ENCODE results near the gene ESRRG.

ESRRG gene

DNA sequence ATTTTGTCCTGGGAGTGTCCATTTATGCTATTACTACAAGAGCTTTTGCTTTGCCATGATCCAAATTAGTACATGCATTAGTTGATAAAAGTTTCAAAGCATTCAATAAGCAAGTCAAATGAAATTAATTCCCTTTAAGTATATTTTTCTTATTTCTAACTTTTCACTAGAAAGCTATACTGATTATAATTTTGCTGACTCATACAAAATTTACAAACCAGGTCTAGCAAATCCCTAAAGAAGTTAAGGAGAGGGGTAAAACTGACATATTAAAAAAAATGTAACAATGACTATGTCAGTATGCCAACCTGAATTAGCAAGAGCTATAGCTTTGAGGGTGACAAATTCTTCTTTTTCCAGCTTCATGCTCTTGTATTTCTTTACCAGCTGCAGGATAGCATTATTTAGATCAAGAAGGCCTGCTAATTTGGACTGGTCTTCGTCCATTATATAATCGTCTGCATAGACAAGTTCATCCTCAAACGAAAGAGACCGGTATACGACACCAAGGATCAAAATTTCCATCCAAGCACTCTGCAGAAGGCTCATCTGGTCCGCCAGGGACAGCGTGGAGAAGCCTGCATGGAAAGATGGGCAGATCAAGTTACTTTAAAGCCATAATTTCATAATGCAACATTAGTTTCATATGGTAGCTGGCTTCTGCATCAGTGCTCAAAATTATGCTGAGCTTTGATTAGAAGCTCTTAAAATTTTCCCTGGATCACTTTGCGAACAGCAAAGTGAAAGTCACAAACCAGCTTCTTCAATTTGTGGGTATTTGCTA is 204.2 kb downstream of the ESRRG start:
- TF ChIP-seq, protein P1, sequence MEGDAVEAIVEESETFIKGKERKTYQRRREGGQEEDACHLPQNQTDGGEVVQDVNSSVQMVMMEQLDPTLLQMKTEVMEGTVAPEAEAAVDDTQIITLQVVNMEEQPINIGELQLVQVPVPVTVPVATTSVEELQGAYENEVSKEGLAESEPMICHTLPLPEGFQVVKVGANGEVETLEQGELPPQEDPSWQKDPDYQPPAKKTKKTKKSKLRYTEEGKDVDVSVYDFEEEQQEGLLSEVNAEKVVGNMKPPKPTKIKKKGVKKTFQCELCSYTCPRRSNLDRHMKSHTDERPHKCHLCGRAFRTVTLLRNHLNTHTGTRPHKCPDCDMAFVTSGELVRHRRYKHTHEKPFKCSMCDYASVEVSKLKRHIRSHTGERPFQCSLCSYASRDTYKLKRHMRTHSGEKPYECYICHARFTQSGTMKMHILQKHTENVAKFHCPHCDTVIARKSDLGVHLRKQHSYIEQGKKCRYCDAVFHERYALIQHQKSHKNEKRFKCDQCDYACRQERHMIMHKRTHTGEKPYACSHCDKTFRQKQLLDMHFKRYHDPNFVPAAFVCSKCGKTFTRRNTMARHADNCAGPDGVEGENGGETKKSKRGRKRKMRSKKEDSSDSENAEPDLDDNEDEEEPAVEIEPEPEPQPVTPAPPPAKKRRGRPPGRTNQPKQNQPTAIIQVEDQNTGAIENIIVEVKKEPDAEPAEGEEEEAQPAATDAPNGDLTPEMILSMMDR (IDR thresholded peaks at IDR 0.05; ENCODE audit: insufficient read depth, low read depth, low read length, missing control alignments), result no peak
- H3K4me3 ChIP-seq (ENCODE audit: low read depth, low read length), result no peak overlapping the region
- DNase-seq (ENCODE audit: low read depth), result no peak

DNA sequence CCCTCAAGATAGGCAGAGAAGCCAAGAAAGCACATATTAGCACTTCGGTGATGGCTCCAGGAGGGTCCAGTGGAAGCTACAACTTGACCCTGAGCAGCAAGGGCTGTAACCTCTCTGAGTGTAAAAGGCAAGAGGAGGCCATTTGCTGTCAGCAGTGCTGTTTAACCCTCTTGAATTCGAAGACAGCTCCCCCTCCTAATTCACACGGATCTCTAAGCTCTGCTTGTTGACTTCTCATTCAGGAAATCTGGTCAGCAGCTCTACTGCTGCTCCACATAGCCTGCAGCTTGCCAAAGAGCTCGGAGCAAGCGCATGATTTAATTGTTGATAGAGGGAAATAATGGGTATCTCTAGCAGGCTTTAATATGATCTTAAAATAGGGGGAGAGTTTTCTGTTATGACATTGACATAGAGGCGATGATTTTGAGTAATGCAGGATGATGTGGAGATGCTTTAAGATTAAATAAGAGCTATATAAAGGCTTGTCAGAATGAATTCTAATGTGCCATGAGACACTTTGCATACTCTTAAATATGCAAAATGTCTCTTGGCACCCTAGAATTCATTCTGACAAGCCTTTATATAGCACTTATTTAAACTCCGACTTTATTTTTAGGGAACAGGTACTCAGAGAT is 220.6 kb downstream of the ESRRG start:
- no peak overlapping the region for H3K4me3 ChIP-seq (ENCODE audit: low read depth, low read length)
- no peak for DNase-seq (ENCODE audit: low read depth)
- TF ChIP-seq, protein P1 (IDR thresholded peaks at IDR 0.05; ENCODE audit: insufficient read depth, low read depth, low read length, missing control alignments), result no peak

DNA sequence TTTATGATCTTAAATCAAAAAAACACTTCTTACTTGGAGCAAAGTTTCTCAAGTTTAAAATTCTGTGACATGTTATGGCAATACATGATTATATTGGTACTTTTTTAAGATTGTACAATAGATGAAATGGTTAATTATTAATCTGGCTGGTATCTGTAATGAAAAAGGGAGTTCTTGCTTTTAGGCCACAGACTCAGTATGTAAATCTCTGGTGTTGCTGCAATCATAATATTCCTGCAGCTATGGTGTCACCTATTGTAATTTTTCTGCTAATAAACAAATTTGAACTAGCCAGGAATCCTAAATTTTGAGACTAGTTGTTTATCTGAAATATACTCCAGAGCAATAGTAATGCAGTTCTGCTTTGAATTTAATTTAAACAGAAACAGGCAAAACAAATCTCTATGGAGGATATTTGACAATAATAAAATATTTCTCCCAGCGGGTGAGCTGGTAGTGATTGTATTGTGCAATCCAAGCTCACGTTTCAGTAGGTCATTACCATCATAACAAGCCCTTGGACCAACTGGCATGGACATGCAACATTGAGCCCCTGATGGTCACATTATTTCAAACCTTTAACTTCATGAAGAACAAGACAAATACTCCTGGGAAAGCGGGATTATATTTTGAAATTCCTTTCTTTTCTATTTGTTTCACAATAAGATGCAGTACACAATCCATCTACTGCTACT is 222.8 kb downstream of the ESRRG start:
- TF ChIP-seq, protein P1 (IDR thresholded peaks at IDR 0.05; ENCODE audit: insufficient read depth, low read depth, low read length, missing control alignments), result no peak
- DNase-seq (ENCODE audit: low read depth), result no peak
- H3K4me3 ChIP-seq (ENCODE audit: low read depth, low read length), result no peak overlapping the region

DNA sequence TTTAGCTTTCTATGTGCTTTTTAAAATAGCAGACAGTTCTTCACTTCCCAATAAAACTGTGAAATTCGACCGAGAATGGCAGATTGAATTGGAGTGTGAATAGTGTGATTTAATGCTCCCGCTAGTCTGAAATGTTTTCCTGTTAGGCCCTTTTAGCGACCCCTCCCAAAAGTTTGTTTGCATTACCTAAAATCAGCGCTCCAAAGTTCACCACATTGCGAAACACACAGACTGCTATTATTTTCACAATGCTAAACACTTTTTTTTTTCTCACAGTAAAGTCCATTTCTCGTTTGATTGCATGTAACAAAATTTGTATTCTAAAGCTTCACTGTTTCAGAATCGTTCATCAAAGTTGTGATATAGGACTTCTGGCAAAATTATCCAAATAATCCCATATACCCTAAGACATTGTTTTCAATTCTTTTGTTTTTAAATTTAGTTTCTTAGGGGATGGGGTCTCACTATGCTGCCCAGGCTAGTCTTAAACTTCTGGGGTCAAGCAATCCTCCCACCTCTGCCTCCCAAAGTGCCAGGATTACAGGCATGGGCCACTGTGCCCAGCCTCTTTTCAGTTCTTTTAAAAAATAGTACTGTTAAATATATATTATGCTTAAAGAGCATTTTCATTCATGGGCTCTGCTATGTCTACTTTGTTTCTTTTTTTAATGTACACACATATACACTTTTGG is 223.5 kb downstream of the ESRRG start:
- no peak for DNase-seq (ENCODE audit: low read depth)
- TF ChIP-seq, protein P1 (IDR thresholded peaks at IDR 0.05; ENCODE audit: insufficient read depth, low read depth, low read length, missing control alignments), result no peak

DNA sequence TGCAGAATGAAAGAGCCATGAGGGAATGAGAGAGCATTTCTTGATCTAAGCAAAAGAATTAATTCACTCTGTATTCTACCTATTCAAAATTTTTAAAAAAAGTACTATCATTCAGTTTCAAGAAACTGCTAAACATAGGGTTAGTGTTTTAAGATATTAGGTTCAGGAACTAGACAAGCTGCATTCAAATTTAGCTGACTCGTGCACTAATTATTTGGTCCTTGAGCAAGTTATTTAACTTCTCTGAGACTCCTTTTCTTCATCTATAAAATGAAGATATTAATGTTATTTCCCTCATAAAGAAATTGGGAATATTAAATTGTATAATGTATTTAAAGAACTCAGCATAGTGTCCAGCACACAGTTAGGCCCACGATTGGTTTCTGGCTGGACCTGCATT is 225.0 kb downstream of the ESRRG start:
- no peak overlapping the region for H3K4me3 ChIP-seq (ENCODE audit: low read depth, low read length)
- TF ChIP-seq, protein P1 (IDR thresholded peaks at IDR 0.05; ENCODE audit: insufficient read depth, low read depth, low read length, missing control alignments), result no peak
- no peak for DNase-seq (ENCODE audit: low read depth)

More for the DNA sequence above, 223.5 kb downstream of the ESRRG start:
- no peak overlapping the region for H3K4me3 ChIP-seq (ENCODE audit: low read depth, low read length)

DNA sequence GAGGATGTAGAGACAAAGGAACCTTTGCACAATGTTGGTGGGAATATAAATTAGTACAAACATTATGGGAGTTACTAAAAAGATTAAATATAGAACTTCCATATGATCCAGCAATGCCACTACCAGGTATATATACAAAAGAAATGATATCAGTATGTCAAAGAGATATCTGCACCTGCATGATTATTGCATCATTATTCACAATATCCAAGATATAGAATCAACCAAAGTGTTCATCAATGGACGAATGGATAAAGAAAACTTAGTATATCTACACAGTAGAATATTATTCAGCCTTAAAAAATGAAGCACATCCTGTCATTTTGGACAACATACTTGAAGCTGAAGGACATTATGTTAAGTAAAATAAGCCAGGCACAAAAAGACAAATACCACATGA is 238.2 kb downstream of the ESRRG start:
- no peak for DNase-seq (ENCODE audit: low read depth)
- TF ChIP-seq, protein P1 (IDR thresholded peaks at IDR 0.05; ENCODE audit: insufficient read depth, low read depth, low read length, missing control alignments), result no peak
- no peak overlapping the region for H3K4me3 ChIP-seq (ENCODE audit: low read depth, low read length)

Measured in GM12865 (cell line).